HPDE6-E6E7 (cell line): ENCODE results near the gene CTF1.
"Not testable (repeated sequence)": the region's sequence is repeated elsewhere in the genome, so short reads cannot be mapped to it uniquely, and the experiment has no call there.

Source experiments
- DNase-seq: peaks from one replicate; pipeline ENCODE4 v3.0.0; 2011; ENCODE audit warnings: missing footprints; ENCODE audit errors: extremely low spot score

The CTF1 gene

GRCh38 chr16:30896261-30896888 is at the start of gene CTF1:
Gene CTF1, plus strand, starts transcription at chr16:30896614. Its CDS starts 30 bp downstream, at chr16:30896644.
- peak; percentile 72 for DNase-seq

GRCh38 chr16:30846649-30847402 is 49.6 kb upstream of the CTF1 start:
- DNase-seq, result no peak

GRCh38 chr16:30850246-30850645 is 46.2 kb upstream of the CTF1 start:
- no peak for DNase-seq

- DNase-seq, result no peak
These were observed 42.7 kb upstream of the CTF1 start for GRCh38 chr16:30853758-30854157.

GRCh38 chr16:30858111-30858495 is 38.3 kb upstream of the CTF1 start:
- DNase-seq, result no peak

- no peak for DNase-seq
These were observed 37.5 kb upstream of the CTF1 start for GRCh38 chr16:30858829-30859423.

GRCh38 chr16:30860729-30861128 is 35.7 kb upstream of the CTF1 start:
- DNase-seq, result not testable (repeated sequence)

- not testable (repeated sequence) for DNase-seq
These were observed 33.2 kb upstream of the CTF1 start for GRCh38 chr16:30863178-30863577.

GRCh38 chr16:30866031-30866430 is 30.4 kb upstream of the CTF1 start:
- DNase-seq, result no peak

GRCh38 chr16:30867747-30868146 is 28.7 kb upstream of the CTF1 start:
- DNase-seq, result no peak

GRCh38 chr16:30870904-30871303 is 25.5 kb upstream of the CTF1 start:
- no peak for DNase-seq

- DNase-seq, result no peak
These were observed 22.1 kb upstream of the CTF1 start for GRCh38 chr16:30874244-30874820.

GRCh38 chr16:30874821-30875717 is 21.3 kb upstream of the CTF1 start:
- DNase-seq, result peak; percentile 83

- DNase-seq, result no peak
These were observed 20.3 kb upstream of the CTF1 start for GRCh38 chr16:30875871-30876801.

GRCh38 chr16:30876867-30877266 is 19.5 kb upstream of the CTF1 start:
- no peak for DNase-seq

GRCh38 chr16:30882429-30883310 is 13.7 kb upstream of the CTF1 start:
- DNase-seq, result no peak

GRCh38 chr16:30884760-30885159 is 11.7 kb upstream of the CTF1 start:
- no peak for DNase-seq

- no peak for DNase-seq
These were observed 11.2 kb upstream of the CTF1 start for GRCh38 chr16:30885196-30885595.

GRCh38 chr16:30886145-30886544 is 10.3 kb upstream of the CTF1 start:
- DNase-seq, result no peak
